22Rv1 (cell line): Measurements from ENCODE around the gene ING2.
"Not testable (repeated sequence)": the region's sequence is repeated elsewhere in the genome, so short reads cannot be mapped to it uniquely, and the experiment has no call there.

Experiments
- ZFX ChIP-seq: fragments of 450-650 bp; IDR thresholded peaks from 2 replicates; pipeline ENCODE4 v1.6.1; 2017; ENCODE audit warnings: antibody characterized with exemption, borderline replicate concordance
- TF ChIP-seq, protein P1 (sequence below): fragments of 450-650 bp; IDR thresholded peaks from 2 replicates; pipeline ENCODE4 v1.5.1; 2017; ENCODE audit warnings: mild to moderate bottlenecking

DNA sequence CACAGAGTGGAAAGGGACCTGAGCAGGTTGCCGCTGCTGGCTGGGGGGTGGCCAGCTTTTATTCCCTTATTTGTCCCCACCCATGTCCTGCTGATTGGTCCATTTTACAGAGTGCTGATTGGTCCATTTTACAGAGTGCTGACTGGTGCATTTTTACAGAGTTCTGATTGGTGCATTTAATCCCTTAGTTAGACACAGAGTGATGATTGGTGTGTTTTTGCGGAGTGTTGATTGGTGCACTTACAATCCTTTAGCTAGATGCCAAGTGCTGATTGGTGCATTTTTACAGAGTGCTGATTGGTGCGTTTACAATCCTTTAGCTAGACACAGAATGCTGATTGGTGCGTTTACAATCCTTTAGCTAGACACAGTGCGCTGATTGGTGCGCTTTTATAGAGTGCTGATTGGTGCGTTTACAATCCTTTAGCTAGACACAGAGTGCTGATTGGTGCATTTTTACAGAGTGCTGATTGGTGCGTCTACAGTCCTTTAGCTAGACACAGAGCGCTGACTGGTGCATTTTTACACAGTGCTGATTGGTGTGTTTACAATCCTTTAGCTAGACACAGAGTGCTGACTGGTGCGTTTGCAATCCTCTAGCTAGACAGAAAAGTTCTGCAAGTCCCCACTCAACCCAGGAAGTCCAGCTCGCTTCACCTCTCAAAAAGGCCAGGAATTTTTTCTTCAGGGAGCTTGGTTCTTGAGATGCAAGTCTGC is 40.8 kb upstream of the ING2 start:
- TF ChIP-seq, protein P1, sequence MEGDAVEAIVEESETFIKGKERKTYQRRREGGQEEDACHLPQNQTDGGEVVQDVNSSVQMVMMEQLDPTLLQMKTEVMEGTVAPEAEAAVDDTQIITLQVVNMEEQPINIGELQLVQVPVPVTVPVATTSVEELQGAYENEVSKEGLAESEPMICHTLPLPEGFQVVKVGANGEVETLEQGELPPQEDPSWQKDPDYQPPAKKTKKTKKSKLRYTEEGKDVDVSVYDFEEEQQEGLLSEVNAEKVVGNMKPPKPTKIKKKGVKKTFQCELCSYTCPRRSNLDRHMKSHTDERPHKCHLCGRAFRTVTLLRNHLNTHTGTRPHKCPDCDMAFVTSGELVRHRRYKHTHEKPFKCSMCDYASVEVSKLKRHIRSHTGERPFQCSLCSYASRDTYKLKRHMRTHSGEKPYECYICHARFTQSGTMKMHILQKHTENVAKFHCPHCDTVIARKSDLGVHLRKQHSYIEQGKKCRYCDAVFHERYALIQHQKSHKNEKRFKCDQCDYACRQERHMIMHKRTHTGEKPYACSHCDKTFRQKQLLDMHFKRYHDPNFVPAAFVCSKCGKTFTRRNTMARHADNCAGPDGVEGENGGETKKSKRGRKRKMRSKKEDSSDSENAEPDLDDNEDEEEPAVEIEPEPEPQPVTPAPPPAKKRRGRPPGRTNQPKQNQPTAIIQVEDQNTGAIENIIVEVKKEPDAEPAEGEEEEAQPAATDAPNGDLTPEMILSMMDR: not testable (repeated sequence)
- TF ChIP-seq ZFX: not testable (repeated sequence)
